Adrenal gland (tissue), 12 donors: ENCODE results near the gene PTPRE. TPM values are rescaled to one million over a fixed set of nuclear protein-coding genes. Genes with fewer than 3 reads are reported as not detected.

Experiments
- DNase-seq, 7 donors: peaks; one replicate each; pipeline ENCODE4 v3.0.0-alpha.2; 2019 to 2020
- H3K27ac ChIP-seq, 5 donors: fragments of 200-600 bp; sonication (generic) in 4 of 5; 1 replicate in 3 of 5; 2 replicates in 2 of 5; pipeline versions ENCODE4 v1.5.1 to v1.8.0; 2016 to 2020; ENCODE audit warnings: mild to moderate bottlenecking in 1 of 5
- H3K27me3 ChIP-seq: fragments of 200-600 bp; 2 replicates; pipeline ENCODE4 v1.8.0; 2021
- H3K36me3 ChIP-seq, 2 donors: fragments of 200-600 bp; replicated peaks in 1 of 2; 1 replicate in 1 of 2; 2 replicates in 1 of 2; pipeline versions ENCODE4 v1.5.1 to v1.8.0; 2018 to 2022
- H3K4me1 ChIP-seq, 2 donors: fragments of 200-600 bp; replicated peaks in 1 of 2; 1 replicate in 1 of 2; 2 replicates in 1 of 2; pipeline versions ENCODE4 v1.5.1 to v1.8.0; 2018 to 2021
- H3K4me3 ChIP-seq, 4 donors: fragments of 200-600 bp; sonication (generic) in 3 of 4; one replicate each; pipeline ENCODE4 v1.5.1; 2016 to 2018
- H3K9me3 ChIP-seq, 3 donors: fragments of 200-600 bp; sonication (generic) in 1 of 3; replicated peaks in 1 of 3; 1 replicate in 2 of 3; 2 replicates in 1 of 3; pipeline versions ENCODE4 v1.5.1 to v1.8.0; 2016 to 2021
- CTCF ChIP-seq, 6 experiments: fragments of 450-650 bp in 4 of 6; fragments of 200-600 bp in 2 of 6; sonication (generic) in 1 of 6; IDR thresholded peaks; 1 replicate in 5 of 6; 2 replicates in 1 of 6; pipeline versions ENCODE4 v1.5.1 to v1.8.0; 2016 to 2021; ENCODE audit warnings: antibody characterized with exemption in 6 of 6, mild to moderate bottlenecking in 2 of 6, moderate library complexity in 1 of 6
- POLR2A ChIP-seq, 2 donors: fragments of 450-650 bp; IDR thresholded peaks; one replicate each; pipeline ENCODE4 v1.6.1; 2017; ENCODE audit warnings: antibody characterized with exemption in 2 of 2, mild to moderate bottlenecking in 2 of 2, moderate library complexity in 1 of 2
- WGBS, 4 donors: extraction: QIAGEN DNeasy Blood & Tissue Kit in 2 of 4; methylation state at CpG; one replicate each; pipeline versions ENCODE4 v1.1.5 to v1.1.7; 2013 to 2017; 5-methylcytosine and 5-hydroxymethylcytosine counted together
- intact Hi-C, 2 donors: fragments of 100-400 bp; cut with DNase I; formaldehyde crosslinking; loops; one replicate each; pipeline versions ENCODE4 v1.14.1 to v1.15.0; 2022 to 2023
- polyA plus RNA-seq, 3 donors: library from polyadenylated mRNA; stranded (reverse); fragments of 200-250 nt in 2 of 3; fragments of 350-450 nt in 1 of 3; fragmentation: Illumina TruSeq in 1 of 3; extraction: RNeasy Lipid Tissue Mini Kit (QIAGEN cat#74804) in 1 of 3; gene quantifications; one replicate each; pipeline ENCODE4 v1.2.3, GENCODE V29; 2013 to 2014
- total RNA-seq, 9 donors: library from RNA; depleted of rRNA in 4 of 9; stranded (reverse); fragments of >200 nt in 4 of 9; fragments of 120-200 nt in 1 of 9; fragmentation: NEBNext Ultra II Directional in 1 of 9; extraction: Animal tissue kit (Norgen Biotek cat#: 25700) in 1 of 9; gene quantifications; one replicate each; pipeline versions ENCODE4 v1.1.0 to v1.2.4, GENCODE V29; 2013 to 2023
- donor health status: healthy with polysubstance abuse.
- donor health status: Bipolar disorder and iron deficiency.
- donor health status: DM: yes; HTN: yes; CAD: no.
- donor health status: DM: no; HTN: no; CAD: no.
- donor health status: DM: no; HTN: no; CAD: no.
- donor health status: DM: yes; HTN: yes; CAD: no.

The PTPRE gene
- total and polyA plus RNA-seq, 12 donors = 7.6 to 52.8 (median 41.0) TPM

DNA sequence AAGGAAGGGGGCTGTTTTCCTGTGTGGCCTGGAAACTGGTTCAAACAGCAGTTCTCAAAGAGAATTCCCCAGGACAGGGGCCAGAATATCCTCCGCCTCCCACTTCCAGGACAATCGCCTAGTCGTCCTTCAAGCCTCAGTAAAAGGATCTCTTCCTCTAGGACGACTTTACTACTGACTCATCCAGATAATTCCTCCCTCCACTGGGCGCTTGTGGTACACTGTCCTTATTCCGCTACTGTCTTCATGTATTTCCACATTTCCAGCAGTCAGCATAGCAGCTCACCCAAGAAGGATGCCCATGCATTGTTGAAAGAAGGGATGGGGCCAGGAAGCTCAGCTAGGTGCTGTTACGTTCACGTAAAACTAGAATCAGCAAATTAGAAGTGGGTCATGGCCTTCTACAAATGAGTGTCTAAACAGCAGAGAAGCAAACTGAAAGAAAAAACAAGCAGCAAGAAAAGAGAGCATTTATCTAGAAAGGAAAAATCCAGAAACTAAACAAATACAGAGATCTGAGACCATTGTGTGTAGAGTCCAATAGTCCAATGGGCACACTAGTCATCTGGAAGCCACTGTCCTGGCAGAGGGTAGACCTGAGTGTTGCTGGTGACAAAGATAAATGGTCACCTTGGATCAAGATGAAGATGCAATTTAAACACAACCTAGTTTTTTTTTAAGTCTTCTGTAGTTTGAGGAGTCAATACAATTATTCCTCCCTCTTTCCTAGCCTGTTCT, 40.5 kb upstream of the PTPRE start:
- WGBS, 4 donors = 41 to 57% (median 50%) methylated on average over 8 of the region's 8 CpGs
- no peaks in the 10 kb centered on the region for H3K27me3 ChIP-seq
- no peak overlapping the region for H3K4me3 ChIP-seq
- H3K27ac ChIP-seq = no peak overlapping the region
- DNase-seq = peak in 3 of 7 donors; percentile 17 to 32 (median 26)
- intact Hi-C loops = no loop called here
- no peaks in the 10 kb centered on the region for H3K9me3 ChIP-seq
- H3K36me3 ChIP-seq = no peaks in the 10 kb centered on the region
- TF ChIP-seq CTCF (IDR thresholded peaks at IDR 0.05) = peak in 1 of 6 experiments; percentile 17
- no peak for TF ChIP-seq POLR2A (IDR thresholded peaks at IDR 0.05)
- no peaks in the 10 kb centered on the region for H3K4me1 ChIP-seq

- H3K4me3 ChIP-seq = no peak overlapping the region
- no peaks in the 10 kb centered on the region for H3K4me1 ChIP-seq
- intact Hi-C loops = no loop called here
- no peak for DNase-seq
- 76 to 94% (median 81%) methylated on average over 1 of the region's 1 CpG for WGBS, 4 donors
- no peaks in the 10 kb centered on the region for H3K36me3 ChIP-seq
- no peak overlapping the region for H3K27ac ChIP-seq
- no peaks in the 10 kb centered on the region for H3K27me3 ChIP-seq
- no peaks in the 10 kb centered on the region for H3K9me3 ChIP-seq
- no peak for TF ChIP-seq POLR2A (IDR thresholded peaks at IDR 0.05)
- no peak for TF ChIP-seq CTCF (IDR thresholded peaks at IDR 0.05)
These were observed 39.1 kb upstream of the PTPRE start for GRCh38 chr10:127867805-127868204.

DNA sequence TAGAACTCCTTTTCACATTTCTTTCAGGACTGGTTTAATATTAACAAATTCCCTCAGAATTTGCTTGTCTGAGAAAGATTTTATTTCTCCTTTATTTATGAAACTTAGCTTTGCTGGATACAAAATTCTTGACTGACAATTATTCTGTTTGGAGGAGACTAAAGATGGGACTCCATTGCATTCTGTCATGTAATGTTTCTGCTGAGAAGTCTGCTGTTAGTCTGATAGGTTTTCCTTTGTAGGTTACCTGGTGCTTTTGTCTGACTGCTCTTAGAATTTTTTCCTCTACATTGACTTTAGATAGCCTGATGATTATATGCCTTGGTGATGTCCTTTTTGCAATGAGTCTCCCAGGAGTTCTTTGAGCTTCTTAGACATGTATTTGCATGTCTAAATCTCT, 37.6 kb upstream of the PTPRE start:
- no peak overlapping the region for H3K27ac ChIP-seq
- no peak for DNase-seq
- H3K4me1 ChIP-seq = no peaks in the 10 kb centered on the region
- H3K27me3 ChIP-seq = no peaks in the 10 kb centered on the region
- H3K36me3 ChIP-seq = no peaks in the 10 kb centered on the region
- no peaks in the 10 kb centered on the region for H3K9me3 ChIP-seq
- TF ChIP-seq CTCF (IDR thresholded peaks at IDR 0.05) = no peak
- no peak for TF ChIP-seq POLR2A (IDR thresholded peaks at IDR 0.05)
- H3K4me3 ChIP-seq = no peak overlapping the region
- intact Hi-C loops = no loop called here

- intact Hi-C loops = loop anchor here in 1 of 2 donors (10.0 kb wide), 1 partner anchor 283 kb away; no protein-coding TSS in a partner anchor
- no peaks in the 10 kb centered on the region for H3K27me3 ChIP-seq
- WGBS, 4 donors = 43 to 88% (median 77%) methylated on average over 1 to 7 of the region's 7 CpGs
These were observed 35.3 kb upstream of the PTPRE start for GRCh38 chr10:127871631-127872010.

More at GRCh38 chr10:127871631-127872010, 35.3 kb upstream of the PTPRE start:
- TF ChIP-seq POLR2A (IDR thresholded peaks at IDR 0.05) (no peak), CTCF (IDR thresholded peaks at IDR 0.05) (no peak)
- Histone ChIP-seq H3K9me3 (no peaks in the 10 kb centered on the region), H3K4me1 (no peaks in the 10 kb centered on the region), H3K27ac (no peak overlapping the region), H3K4me3 (no peak overlapping the region), H3K36me3 (no peaks in the 10 kb centered on the region)
- DNase-seq = peak in 1 of 7 donors; percentile 2
